Fibroblast of skin of abdomen (primary cell): ENCODE measurements around the gene SLC22A9.

Experiments
- DNase-seq: peaks from one replicate; pipeline ENCODE4 v3.0.0-alpha.2; 2013

The SLC22A9 gene

GRCh38 chr11:63445118-63445517, 75.5 kb downstream of the SLC22A9 start:
- no peak for DNase-seq

GRCh38 chr11:63445720-63446119, 76.1 kb downstream of the SLC22A9 start:
- DNase-seq = peak; percentile 45

GRCh38 chr11:63448646-63449045, 79.1 kb downstream of the SLC22A9 start:
- no peak for DNase-seq

- DNase-seq = no peak
Measured at GRCh38 chr11:63459586-63459985, 90.0 kb downstream of the SLC22A9 start.
